ENCODE data around the gene DAND5.

The DAND5 gene

DNA sequence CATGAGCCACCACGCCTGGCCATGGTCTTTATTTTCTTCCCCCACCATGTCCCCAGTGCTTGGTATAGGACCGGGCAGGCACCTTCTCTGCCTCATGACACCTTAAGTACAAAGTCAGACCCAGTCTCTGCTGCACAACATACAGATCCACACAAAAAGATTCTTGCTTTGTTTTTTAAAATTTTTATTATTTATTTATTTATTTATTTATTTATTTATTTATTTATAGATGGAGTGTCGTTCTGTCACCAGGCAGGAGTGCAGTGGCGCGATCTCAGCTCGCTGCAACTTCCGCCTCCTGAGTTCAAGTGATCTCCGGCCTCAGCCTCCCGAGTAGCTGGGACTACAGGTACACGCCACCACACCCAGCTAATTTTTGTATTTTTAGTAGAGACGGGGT is 23.4 kb downstream of the DAND5 start:
- DNase-seq = no peak

DNA sequence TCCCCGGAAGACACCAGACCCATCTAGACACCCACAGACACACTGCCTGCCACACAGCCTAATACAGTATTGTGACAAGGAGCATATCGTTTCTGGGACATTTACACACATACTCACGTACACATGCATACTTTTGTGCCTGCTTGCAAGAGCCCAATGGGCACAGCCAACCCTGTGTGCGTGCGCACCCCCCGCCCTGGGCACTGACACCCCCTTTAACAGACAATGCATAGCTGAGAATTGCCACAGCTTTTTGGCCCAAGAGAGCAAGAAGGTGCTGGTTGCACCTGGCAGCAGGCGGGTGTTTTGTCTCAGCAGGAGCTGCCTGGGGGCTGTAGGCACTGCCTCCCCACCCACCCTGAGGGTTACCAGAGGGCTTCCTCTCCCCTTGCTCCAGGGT is 24.2 kb downstream of the DAND5 start:
- DNase-seq = no peak

GRCh38 chr19:12994701-12995595 is 25.6 kb downstream of the DAND5 start, which contains the start of gene NFIX:
Gene NFIX (plus strand): TSS chr19:12995475. CDS start chr19:12995838, 363 bp downstream.
- peak in 17 of 56 donors; percentile 23 to 68 (median 40) for DNase-seq

DNA sequence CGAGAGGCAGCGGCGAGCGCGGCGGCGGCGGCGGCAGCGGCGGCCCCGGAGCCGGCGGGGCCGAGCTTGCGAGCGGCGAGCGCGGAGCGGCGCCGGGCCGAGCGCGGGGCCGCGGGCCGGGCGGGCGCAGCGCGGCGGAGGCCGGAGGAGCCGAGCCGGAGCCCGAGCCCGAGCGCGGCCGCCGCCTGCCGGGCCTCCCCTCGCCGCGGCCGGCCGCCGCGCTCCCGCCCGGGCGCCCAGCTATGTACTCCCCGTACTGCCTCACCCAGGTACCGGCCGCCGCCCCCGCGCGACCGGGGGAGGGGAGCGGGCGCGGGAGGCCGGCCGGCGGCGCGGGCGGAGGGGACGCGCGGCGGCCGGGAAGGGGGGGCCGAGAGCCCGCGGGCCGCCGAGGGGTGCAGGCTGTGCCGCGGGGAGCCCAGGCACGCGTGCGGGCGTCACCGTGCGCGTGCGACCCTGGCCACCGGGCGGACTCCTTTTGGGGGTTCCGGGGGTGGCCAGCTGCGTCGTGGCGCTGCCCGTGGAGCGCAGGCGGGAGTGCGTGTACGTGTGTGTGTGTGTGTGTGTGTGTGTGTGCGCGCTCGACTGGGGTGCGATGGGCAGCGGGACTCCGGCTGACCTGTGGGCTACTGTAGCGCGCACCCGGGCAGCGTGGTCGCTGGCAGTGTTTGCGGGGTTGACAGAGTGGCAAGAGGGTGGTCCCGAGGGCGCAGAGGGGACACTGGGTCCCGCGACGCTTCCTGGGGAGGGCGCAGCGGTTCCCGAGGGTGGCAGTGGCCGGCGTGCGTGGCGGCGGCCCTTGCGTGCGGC is 26.4 kb downstream of the DAND5 start:
- peak in 13 of 56 donors; percentile 19 to 64 (median 47) for DNase-seq

DNA sequence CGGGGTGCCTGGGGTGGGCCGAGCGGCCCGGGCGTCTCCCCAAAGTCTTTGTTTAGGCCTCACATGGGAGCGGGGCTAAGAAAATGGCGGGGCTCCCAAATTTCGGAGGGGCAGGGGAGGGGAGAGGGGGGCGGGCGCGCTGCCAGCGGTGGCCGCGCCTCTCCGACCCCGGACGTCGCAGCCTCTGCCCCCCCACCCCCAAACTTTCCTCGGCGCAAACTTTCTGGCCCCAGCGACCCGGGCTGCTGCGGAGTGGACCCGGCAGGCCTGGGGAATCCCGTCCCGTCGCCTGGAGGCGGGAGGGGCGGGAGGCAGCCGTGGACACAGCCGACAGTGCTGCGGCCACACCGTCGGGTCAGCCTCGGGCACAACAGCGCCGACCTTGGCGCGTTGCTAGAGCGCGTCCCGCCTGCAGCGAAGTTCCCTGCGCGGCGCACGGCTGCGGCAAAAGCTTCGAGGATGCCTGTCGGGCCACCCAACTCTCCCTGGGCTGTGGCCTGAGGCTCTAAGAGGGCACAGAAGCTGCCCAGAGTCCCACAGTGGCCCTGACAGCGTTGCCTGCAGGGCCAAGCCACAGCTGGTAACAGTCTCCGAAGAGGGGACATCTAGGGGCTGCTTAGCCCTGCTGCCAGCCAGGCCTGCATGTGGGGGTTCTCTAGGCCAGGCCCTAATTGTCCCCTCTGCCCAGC is 27.2 kb downstream of the DAND5 start:
- DNase-seq = peak in 17 of 56 donors; percentile 24 to 64 (median 47)

- peak in 1 of 56 donors; percentile 34 for DNase-seq
These were observed 28.0 kb downstream of the DAND5 start for GRCh38 chr19:12997179-12997966.

DNA sequence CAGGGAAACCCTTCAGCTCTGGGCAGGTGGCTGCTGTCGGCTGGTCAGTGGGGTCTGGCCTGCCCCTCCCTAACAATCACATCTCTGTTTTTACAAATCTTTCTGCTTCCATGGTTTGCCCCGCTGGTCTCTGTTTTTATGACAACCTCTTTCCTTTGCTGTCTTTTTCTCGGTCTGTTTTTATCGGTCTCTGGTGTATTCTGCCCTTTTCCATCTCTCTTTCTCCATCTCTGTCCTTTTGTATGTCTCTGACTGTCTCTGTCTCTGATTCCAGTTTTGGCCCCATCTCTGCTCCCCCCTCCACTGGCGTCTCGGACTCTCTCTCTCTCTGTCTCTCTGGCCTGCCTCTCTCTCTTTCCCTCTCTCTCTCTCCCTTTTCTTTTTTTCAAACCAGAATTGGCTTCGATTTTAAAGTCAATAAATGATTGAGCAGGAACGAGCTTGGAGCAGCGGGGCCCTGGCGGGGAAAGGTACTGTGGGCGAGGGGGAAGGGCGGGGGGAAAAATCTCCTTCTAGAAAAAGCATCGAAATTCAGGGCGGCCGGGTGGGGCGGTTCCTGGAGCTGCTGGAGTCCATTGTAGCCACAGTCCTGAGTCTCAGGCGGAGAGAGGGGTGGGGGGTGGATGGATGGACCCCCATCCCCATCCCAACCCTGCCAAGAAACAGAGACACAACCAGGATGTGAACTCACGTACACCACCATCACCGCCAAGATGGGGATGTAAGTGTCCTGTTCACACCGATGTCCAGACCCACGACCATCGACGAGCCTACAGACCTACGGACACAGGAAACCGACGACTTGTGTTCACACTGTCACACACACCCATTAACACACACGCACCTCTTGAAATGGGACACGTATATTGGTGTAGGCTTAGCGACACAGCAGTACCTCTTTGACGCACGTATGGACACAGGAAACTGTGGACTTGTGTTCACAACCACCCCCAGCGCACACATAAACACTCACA is 28.9 kb downstream of the DAND5 start:
- peak in 1 of 56 donors; percentile 8 for DNase-seq

GRCh38 chr19:13001166-13001501 is 31.8 kb downstream of the DAND5 start:
- no peak for DNase-seq

DNA sequence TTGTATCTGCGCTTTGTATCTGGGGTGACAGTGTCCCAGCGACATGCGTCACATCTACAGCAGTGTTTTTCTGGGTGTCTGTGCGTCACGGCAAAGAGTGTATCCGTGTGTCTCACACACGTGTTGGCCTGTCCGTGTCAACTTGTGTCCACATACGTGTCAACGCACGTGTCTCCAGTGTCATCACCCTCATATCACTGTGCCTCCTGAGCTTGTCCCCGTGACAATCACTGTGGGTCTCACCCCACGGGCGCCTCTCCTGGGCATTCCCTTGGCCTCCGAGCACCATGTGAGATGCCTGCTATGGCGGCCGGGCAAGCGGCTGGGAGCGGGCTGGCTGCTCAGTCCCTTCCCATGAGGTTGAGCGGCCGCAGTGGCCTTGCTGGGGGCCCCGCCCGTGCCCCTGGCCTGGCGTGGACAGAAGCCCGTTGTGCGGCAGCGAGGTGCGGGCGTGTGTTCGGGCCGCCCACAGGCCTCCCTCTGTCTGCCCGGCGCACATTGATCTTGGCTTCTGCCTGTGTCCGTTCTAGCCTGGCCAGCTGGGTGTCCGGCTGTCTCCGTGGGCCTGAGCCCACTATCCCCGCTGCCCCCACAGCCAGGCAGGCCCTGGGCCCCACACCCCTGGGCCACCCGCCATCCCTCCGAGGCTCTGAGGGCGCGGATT is 32.3 kb downstream of the DAND5 start:
- DNase-seq = peak in 53 of 56 donors; percentile 57 to 94 (median 81)

GRCh38 chr19:13002166-13002898 is 33.0 kb downstream of the DAND5 start:
- peak in 55 of 56 donors; percentile 77 to 99 (median 91) for DNase-seq

- peak in 8 of 56 donors; percentile 27 to 76 (median 56) for DNase-seq
These were observed 33.7 kb downstream of the DAND5 start for GRCh38 chr19:13003081-13003480.

- DNase-seq = no peak
These were observed 34.9 kb downstream of the DAND5 start for GRCh38 chr19:13004273-13004672.

- no peak for DNase-seq
These were observed 35.9 kb downstream of the DAND5 start for GRCh38 chr19:13005253-13005652.

GRCh38 chr19:13005861-13006370 is 36.5 kb downstream of the DAND5 start:
- no peak for DNase-seq

GRCh38 chr19:13006431-13007281 is 37.3 kb downstream of the DAND5 start:
- DNase-seq = peak in 15 of 56 donors; percentile 20 to 59 (median 41)

- peak in 16 of 56 donors; percentile 20 to 56 (median 42) for DNase-seq
These were observed 38.1 kb downstream of the DAND5 start for GRCh38 chr19:13007292-13008045.

Data from amygdala (tissue), 56 donors.